CD4-positive, alpha-beta T cell treated with Interleukin-15 for 1 hour (primary cell): ENCODE measurements around the gene DSCAM.

Experiments used
- DNase-seq: peaks from one replicate; pipeline ENCODE4 v3.0.0-alpha.2; 2020

DSCAM gene

DNA sequence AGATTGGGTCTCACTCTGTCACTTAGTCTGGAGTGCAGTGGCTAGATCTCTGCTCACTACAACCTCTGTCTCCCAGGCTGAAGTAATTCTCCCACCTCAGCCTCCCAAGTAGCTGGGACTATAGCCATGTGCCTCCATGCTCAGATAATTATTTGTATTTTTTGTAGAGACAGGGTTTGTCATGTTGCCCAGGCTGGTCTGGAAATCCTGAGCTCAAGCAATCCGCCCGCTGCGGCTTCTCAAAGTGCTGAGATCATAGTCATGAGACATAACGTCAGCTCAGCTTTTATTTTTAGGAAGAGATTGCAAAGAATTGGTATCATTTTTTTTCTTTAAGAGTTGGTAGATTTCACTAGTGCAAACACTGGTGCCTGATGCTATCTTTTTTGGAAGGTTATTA is 244.9 kb downstream of the DSCAM start:
- DNase-seq, result no peak

DNA sequence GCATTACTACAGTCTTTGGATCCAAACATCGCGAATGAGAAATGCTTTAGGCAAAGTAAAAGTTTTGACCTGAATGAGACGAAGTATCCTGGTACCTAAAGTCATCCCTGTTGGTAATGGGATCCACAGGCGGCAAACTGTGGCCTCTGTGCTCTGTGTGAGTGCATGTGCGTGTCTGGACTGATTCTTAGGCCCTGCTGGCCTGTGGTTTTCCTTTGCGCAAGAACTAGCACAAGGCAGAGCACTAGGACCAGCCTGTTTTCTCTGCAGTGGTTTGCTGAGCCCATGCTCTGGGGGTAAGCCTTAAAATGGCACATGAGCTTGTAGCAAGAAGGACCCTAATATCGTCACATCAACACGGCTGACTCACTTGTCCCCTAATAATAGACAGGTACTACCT is 251.2 kb downstream of the DSCAM start:
- no peak for DNase-seq

DNA sequence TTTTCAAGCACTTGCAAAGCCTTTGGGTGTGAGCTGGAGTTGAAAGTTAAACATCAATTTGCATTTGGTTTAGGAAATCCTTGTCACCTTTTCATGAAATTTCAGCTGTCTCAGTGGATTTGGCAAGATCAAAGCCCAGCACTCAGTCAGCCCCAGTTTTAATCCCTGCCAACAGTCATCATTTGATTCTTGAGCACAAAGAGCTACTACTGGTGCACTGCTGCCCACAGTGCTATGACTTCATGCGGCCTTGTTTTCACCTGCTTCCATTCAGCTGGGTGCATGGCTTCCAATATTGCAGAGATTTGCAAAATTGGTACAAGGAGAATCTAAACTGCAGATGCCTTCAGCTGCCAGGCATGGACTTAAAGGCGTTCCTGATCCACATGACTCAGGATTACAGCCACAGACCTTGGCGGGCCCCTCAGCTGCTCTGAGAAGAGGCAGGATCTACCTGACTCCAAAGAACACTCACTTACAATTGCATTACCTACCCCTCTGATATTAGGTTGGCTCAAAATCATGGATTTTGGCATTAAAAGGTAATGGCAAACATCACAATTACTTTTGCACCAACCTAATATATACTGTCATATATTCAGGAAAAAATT is 259.1 kb downstream of the DSCAM start:
- DNase-seq, result no peak

DNA sequence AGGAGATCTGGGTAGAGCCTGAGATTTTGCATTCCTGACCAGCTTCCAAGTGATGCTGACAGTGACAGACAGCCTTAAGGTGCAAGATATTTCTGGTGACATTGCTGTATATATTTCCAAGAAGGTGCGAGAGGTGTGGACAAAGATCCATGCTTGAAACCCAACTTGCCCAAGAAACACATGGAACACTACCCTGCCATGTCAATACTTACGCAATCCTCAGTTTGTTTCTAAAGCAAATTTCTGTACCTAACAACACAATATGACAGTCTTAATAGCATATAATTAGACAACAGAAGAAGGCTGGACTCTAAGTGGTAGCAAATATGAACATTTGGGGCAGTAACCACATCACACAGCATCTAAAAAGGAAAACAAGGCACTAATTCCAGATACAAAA is 260.4 kb downstream of the DSCAM start:
- DNase-seq, result no peak

DNA sequence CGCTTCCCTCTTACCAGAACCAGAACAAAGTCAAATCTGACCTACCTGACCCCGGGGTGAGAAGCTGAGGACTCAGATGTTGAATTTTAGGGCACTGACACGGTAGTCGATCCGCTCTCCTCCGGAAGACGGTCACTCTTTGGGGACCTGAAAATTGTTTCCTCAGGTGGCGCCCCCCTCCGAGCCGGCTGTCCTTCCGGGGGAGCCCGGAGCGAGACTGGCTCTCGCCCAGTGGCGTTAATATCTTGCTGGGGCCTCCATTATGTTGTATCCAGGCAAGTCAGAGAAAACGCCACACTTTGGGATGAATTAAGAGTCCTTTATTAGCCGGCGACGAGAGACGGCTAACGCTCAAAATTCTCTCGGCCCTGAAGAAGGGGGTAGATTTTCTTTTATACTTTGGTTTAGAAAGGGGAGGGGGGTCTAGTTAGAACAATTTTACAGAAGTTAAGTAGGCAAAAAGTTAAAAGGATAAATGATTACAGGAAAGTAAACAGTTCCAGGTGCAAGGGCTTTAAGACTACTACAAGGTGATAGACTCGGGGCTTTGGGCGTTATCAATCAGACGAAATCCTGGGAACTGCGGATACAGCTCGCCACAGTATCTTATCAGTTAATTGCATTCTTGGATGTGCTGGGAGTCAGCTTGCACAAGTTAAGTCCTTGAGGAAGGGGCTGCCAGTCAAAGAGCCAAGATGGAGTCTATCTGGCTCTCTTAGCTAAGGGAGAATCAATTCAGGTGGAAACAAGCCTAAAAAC is 269.5 kb downstream of the DSCAM start:
- DNase-seq, result no peak

DNA sequence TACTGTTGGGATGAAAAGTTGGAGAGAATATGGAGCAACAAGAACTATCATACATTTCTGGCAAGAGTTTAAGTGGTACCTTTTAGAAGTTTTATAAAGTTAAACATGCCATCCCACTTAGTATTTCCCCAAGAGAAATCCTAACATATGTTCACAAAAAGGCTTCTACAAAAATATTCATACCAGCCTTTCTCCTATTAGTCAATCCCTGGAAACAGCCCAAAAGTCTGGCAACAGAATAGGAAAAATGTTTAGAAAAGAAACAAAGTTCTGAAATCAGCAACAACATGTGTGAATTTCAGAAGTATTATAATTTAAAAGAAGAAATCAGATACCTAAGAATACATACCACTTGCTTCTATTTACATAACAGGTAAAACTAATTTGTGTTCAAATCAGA is 271.0 kb downstream of the DSCAM start:
- DNase-seq, result no peak

DNA sequence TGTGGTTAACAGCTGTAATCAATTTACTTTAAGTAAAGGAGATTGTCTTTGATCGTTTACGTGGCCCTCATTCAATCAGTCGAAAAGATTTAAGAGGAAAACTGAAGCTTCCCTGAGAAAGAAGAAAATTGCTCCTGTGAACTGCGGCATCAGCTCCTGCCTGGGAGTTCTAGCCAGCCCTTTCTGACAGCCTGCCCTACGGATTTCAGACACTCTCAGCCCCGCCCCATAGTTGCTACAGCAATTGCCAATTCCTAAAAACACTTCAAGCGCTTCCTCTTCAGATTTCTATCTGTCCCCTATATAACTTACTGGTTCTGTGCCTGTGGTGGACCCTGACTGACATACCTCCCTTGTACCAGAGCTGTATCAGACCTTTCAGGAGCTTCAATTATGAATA is 277.6 kb downstream of the DSCAM start:
- DNase-seq, result no peak

DNA sequence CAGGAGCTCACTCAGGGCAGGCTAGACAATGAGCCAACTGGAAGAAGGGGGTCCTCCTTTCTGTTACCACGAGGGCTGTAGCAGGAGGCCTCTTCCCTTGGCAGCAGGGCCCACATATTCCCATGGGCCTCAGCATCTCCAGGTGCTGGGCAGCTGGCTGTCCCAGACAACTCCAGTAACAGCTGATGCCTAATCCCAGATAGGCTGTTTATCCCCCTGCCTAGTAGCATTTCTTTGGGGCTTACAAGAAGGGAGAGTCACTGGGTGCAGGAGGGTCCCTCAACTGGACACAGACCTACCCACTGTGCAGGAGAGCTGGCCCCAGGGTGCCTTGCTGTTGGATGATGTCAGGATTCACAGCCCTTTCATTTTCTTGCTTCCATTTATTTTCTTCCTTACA is 278.2 kb downstream of the DSCAM start:
- no peak for DNase-seq

DNA sequence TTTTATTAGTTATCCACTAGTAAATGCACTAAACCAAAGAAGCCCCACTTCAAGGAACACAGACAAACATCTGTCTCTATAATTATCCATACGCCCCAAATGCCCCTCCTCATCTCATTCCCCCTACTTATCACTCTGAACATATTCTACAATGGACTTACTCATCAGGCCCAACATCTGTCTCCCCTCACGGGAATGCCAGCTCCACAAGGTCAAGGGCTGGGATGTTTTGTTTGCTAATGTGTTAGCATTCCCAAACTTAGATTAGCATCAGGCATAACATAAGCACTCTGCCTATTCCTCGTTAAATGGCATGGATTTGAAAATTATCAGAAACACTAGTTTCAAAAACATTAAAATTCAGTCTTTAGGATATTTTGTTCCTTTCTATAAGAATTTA is 279.5 kb downstream of the DSCAM start:
- DNase-seq, result no peak

DNA sequence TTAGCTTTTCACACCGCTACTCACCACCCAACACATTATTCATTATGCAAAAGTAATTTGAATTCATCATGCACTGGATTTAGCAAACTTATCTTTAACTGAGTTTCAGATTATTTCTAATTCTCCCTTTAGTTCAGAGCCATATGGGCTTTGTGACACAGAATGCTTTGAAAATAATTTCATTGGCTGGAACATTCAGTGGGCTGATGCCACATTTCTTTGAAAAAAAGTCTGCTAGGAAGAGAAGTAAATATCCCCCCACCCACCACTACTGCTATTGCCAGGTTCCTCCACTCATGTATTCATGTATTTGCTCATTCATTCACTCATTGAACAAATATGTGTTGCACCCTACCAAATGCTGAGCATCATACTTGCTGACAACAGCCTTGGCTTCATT is 280.5 kb downstream of the DSCAM start:
- DNase-seq, result no peak

DNA sequence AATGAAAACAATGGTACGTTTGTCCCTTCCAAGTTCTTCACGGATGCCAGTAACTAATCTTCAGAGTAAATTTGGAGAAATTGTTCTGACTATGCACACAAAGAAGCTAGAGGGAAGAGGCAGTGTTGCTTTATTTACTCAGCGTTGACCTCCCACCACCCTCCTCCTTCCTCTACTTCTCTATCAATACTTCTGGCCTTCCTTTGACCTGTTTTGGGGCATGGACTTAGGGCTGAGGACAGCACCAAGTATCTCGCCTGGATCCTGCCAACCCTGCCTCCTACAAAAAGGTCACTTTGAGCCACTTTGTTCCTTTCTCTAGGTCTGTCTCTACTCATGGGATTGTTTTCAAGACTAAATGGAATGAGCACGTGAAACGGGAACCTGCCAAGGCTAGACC is 282.6 kb downstream of the DSCAM start:
- no peak for DNase-seq

DNA sequence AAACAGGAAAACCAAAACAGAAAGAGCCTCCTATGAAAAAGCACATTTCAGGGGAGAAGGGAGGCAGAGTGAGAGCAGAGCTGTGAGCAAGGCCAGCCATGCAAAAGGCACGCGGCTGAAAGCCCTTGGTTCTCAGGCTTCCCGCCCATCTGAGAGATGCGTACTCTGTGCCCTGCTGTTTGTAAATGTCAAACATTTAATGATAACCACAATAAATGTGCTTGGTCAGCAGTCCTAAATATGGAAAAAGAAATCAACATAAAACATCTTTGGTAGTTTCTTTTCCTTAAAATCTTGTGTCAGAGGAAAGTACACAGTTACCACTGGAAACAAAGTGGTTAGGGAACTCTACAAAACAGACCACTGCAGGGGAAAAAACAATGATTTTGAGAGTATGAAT is 283.1 kb downstream of the DSCAM start:
- no peak for DNase-seq

DNA sequence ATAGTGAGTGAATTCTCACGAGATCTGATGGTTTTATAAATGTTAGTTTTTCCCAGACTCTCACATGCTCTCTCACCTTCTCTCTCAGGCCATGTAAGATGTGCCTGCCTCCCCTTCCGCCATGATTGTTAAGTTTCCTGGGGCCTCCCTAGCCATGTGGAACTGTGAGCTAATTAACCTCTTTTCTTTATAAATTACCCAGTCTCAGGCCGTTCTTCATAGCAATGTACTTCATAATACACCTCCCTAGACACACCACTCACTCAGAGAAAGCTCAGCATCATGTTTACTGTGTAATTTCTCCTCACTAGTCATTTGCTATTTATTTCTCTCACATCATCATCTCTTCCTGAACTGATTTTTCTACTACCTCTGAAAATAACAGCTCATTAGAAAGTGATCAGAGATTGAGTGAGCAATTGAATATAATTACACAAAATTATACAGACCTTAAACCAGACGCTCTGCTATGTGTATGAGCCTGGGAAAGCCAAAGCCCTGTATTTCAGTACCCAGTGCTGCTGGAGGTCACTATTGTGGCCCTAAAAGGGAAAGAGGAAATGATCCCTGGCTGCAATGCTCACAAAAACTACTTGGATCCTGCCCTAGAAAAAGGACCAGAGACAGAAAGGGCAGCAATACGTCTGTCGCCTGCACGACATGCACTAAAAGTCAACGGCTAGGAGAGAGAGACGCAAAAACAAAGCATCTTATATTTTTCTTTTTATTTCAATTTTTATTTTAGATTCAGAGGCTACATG is 284.5 kb downstream of the DSCAM start:
- no peak for DNase-seq

DNA sequence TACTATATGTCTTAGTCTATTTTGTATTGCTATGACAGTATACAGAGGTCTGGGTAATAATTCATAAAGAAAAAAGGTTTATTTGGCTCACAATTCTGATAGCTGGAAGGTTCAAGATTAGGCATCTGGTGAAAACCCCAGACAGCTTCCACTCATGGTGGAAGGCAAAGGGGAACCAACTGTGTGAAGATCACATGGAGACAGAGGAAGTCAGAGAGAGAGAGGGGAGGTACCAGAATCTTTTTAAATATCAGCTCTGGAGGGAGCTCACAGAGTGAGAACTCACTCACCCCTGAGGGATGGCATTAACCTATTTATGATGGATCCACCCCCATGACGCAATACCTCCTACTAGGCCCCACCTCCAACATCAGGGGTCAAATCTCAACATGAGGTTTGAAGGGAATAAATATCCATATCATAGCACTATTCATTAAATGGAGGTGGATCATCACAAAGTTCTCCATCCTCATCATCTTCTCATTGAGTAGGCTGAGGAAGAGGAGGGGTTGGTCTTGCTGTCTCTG is 290.5 kb downstream of the DSCAM start:
- DNase-seq, result no peak

DNA sequence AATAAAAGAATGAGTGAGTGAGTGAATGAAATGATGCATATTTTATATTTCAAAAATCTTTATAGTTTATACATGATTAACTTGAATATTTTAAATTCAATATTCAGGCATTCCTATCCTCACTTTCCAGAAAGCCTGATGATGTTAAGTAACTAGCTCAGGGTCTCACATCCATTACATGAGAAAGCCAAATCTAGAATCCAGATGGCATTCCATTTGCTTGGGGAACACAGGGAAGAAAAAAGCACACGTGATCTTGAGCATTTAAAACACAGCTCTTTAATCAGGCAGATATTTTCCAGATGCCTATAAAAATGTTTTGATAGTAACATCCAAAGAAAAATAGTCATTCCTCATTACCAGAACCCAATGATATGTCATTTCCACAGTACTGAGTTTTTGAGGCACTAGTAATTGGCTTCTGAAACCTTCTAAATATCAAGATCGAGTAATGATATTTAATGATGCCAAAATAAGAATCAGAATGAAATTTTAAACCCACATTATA is 291.9 kb downstream of the DSCAM start:
- no peak for DNase-seq

DNA sequence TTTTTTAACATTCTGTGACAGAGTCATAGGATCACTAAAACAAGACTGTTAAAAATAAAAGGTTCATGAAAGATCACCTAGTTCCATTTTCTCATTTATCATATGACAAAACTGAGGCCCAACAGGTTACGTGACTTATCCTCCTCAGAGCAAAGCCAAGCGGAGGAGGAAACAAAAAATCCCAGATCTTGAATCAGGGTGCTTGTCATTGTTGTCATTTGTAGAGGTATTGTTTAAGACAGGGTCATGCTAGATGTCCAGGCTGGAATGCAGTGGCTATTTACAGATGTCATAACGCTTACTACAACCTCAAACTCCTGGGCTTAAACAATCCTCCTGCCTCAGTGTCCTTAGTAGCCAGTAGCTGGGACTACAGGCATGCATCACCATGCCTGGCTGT is 293.2 kb downstream of the DSCAM start:
- DNase-seq, result no peak

DNA sequence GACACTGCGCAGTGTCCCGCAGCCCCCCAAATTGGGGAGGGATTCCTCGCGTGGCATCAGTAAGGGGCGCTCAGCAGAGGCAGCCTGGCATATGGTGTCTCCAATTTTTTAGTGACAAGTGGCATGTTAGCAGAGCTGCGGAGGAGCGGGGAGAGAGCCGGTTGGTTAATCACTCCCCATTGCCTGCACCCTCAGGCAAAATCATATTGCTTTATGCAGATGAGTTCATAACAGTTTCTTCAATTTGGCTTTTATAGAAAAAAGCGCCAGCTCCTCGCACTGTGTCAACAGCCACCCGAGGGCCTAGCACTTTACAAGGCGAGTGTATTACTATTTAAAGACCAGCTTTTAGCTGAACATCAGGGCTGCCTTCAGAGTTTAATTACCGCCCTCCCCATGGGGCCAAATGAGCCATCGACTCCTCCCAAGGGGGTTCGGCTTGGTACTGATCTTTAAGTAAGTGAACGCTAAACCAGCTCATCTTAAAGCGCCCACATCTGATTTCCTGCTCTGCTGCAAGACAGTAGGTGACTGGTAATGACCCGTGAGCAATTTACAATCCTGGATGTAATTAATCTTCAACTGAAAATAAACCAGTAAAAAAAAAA is 298.9 kb downstream of the DSCAM start:
- no peak for DNase-seq

DNA sequence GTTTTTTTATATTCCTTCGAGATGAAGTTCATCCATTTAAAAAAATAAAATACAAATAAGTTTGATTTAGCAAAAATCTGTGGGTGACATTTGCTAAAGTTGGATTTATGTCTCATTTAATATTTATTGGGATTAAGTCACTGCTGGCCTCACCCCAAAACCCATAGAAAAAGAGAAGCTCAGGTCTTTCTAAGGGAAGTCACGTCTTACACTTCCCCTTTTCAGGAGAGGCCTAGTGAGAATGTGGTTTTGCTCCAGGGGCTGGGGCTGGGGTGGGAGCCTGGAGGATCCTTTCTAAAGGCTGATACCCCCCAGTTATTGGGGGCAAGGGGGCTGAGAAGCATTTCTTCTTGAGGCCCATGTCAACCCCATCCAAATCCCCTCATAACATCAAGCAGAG is 300.3 kb downstream of the DSCAM start:
- DNase-seq, result no peak

DNA sequence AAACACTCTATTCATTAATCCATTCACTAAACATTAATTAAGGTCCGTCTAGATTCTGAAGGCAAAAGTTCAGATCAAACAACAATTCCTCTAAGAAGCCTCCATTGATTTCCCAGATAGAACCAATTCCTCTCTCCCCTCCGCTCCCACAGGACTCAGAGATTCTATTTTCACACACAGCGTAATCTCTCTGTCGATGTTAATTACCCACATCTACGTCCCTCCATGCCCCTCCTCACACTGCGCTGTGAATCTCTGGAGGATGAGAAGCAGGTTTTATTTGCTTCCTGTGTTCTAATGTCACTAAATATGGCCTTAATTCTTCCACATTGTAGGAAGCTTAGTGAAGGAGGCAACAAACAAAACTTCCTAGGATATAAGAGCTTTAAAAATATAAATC is 306.7 kb downstream of the DSCAM start:
- no peak for DNase-seq

DNA sequence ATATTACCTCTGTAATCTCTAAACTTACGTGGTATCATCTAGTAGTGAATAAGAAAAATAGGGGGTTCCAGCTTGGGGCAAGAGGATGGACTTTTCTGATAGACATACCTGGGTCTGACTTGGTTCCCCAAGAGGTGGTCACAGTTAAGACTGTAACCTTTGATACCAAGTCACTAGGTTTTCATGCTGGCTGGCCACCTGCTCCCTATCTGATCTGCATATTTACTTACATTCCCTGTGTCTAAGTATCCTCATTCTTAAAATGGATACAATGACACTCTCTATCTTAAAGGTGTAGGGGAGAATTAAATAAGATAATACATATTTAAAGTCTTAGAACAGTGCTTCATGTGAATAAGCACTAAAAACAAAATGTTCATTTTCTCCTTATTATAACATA is 312.1 kb downstream of the DSCAM start:
- DNase-seq, result no peak

DNA sequence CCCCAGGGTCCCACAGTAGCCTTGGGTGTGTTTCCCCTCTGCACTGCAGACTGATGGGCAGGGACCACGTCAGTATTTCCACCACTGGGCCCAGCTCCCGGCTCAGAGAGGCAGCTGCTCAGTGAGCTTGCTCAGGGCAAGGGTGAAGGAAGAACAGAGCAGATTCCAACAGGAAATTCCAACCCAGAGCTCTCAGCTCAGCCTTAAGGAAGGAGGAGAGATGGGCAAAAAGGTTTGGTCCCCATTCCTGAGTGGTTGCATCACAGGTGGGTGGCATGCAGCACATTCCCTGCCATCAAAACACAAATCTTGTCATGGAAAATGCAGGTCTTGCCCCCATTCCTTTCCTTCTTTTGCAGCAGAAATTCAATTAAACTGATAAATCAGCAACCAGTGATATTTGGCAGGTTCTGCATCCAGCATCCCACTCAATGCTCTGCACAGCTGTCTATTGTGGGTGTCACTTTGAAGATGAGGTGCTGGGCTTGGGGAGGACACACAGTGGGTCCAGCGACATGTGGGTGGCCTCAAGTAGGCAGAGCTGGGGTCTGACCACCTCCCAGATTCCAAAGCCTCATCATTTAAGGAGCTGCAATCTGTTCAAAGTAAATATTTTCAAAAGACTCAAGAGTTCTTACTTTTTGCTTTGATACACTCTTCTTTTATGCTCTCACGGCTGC is 315.4 kb downstream of the DSCAM start:
- no peak for DNase-seq

DNA sequence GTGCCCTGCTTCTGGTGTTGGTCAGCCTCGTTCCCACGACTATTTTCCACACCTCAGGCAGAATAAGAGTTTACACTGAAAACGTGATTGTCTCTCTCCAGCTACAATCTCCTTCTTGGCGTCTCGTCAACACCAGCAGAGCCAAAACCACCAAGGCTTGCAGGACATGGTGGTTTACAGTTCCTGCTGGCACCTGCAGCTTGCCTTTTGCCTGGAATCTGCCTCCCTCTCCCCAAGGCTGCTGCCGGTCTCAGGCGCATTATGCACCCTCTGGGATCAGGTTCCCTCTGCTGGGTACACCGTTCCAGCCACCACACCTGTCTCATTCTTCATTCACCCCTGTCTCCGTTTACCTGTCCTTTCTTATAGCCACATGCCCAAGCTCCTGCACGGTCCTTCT is 315.9 kb downstream of the DSCAM start:
- no peak for DNase-seq

DNA sequence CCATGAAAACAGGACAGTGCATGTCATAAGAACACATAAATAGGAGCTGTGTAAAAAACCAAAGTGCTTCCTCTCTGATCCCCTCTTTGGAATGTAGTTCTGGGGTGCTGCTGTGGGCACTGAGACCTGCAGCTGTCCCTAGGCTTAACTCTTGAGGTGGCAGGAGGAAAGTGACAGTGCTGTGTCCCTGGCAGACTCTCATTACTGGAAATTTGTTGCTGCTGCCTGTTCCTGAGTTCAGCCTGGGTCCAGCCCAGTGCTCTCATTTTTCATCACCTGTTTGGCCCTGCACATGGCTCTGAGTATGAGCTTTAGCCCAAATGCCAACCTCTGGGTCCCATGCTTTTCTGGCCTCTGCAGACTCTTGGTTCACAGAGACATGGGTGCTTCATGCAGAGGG is 329.3 kb downstream of the DSCAM start:
- no peak for DNase-seq
